GM15510 (cell line): ENCODE data around the gene GOLGA2.

Experiments
- POLR2A ChIP-seq: IDR thresholded peaks from 3 replicates; pipeline ENCODE4 v1.6.1; 2011; ENCODE audit warnings: borderline replicate concordance; ENCODE audit not compliant: insufficient read length; ENCODE audit errors: extremely low read depth

GOLGA2 gene

GRCh38 chr9:128243215-128244018 lies 32.4 kb downstream of the GOLGA2 start:
- TF ChIP-seq POLR2A = no peak

DNA sequence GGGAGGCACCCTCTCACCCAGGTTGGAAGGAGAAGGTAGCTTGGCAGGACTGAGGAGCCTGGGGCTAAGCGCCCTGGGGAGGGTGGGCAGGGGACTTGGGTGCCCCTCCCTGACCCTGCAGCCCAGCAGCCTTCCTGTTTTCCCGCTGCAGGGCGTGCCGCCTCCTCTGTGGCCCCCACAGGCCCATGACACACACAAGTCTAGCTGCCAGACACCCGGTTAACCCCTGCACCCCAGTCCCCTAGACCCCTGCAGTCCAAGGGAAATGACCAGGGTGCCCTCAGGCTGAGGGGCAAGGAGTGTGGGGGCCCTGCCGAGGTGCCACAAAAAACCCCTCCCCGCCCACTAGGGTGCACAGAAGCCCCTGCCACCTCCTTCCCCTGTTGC lies 33.0 kb downstream of the GOLGA2 start:
- TF ChIP-seq POLR2A = no peak

DNA sequence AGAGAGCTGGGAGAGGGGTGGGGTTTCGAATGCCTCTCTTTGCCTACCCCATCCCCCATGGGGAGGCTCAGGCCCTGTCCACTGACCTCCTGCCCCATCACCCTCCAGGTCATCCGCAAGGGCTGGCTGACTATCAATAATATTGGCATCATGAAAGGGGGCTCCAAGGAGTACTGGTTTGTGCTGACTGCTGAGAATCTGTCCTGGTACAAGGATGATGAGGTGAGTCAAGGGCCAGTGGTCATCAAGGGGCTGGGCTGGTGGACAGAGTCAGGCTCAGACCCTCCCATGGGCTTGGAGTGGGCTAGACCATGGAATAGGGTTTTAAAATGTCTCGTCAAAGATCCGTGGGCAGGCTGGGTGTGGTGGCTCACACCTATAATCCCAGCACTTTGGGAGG lies 33.7 kb downstream of the GOLGA2 start:
- TF ChIP-seq POLR2A = no peak

DNA sequence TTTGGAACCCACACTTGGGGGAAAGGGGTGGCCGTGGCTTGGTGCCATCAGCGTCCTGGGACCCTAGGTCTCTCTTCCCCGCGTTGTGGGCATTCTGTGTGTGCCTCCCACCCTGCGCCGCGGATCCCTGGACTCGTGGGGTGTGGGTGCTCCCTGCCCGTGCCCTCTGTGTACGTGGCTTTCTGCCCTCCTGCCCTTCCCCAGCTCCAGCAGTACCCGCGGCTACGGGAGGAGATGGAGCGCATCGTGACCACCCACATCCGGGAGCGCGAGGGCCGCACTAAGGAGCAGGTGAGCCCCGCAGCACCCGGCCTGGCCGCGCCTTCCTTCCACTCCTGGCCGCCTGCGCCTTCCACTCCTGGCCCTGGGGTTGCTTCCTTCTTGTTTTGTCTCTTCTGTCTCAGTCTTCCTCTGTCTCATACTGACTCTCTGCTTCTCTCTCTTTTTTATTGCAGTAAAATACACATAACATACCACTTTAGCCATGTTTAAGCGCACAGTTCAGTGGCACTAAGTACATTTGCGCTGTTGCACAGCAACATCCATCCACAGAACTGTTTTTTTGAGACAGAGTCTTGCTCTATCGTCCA lies 41.9 kb downstream of the GOLGA2 start:
- TF ChIP-seq POLR2A = no peak

- no peak for TF ChIP-seq POLR2A
Observed at GRCh38 chr9:128232528-128233428, 43.0 kb downstream of the GOLGA2 start.

GRCh38 chr9:128231638-128232527 lies 43.9 kb downstream of the GOLGA2 start:
- TF ChIP-seq POLR2A = no peak

DNA sequence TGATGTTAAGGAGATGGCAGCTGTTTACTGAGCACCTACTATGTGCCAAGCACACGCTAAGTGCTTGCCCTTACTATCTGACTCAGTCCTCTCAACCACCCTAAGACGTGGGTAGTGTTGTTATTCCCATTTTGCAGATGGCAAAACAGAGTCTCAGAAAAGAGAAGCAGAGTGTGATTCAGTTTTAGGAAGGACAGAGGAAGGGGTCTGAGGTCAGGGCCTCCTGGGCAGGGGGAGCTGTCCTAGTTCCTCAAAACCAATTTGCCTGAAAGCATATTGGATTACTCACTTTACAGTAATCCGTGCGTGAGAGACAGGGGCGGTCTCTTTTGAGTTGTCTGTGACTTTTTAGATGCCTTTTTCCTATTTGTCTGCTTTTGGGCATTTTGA lies 49.4 kb downstream of the GOLGA2 start:
- no peak for TF ChIP-seq POLR2A

DNA sequence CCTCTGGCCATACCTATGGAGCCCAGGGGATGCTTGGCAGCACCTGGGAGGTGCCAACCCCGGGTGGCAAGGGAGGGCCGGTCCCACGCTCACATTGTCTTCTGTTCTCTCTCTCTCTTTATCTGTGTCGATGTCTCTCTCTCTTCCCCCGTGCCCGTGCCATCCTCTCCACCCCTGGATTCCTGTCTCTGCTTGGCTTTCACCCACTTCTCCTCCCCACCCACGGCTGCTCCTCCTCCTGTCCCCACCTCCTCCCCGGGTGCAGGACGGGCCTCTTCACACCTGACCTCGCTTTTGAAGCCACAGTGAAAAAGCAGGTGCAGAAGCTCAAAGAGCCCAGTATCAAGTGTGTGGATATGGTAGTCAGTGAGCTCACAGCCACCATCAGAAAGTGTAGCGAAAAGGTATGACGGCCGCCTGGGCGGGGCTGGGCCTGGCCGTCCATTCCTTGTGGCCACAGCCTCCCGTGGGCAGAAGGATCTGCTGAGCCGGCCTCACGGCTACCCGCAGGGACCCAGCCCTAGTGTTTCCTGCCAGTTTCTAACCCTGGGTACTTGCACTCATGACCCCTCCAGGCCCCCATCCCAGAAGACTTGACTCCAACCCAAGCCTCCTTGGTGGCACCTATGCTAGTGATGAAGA lies 49.9 kb downstream of the GOLGA2 start:
- TF ChIP-seq POLR2A = no peak

DNA sequence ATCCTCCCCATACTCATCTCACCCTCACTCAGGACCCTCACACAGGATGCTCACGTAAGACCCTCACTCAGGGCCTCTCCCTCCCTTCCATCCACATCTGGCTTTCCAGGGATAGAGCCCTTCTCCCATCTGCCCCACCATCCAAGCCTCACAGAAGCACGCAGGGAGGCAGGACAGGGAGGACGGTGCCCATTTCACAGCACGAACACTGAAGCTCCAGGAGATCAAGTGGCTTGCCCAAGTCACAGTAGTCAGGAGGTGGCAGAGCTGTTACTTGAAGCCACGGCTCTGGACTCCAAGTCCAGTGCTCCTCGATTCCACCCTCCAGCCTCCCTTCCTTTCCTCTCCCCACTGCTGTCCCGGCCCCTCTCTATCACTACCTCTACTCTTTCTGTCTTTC lies 50.9 kb downstream of the GOLGA2 start:
- TF ChIP-seq POLR2A = no peak

DNA sequence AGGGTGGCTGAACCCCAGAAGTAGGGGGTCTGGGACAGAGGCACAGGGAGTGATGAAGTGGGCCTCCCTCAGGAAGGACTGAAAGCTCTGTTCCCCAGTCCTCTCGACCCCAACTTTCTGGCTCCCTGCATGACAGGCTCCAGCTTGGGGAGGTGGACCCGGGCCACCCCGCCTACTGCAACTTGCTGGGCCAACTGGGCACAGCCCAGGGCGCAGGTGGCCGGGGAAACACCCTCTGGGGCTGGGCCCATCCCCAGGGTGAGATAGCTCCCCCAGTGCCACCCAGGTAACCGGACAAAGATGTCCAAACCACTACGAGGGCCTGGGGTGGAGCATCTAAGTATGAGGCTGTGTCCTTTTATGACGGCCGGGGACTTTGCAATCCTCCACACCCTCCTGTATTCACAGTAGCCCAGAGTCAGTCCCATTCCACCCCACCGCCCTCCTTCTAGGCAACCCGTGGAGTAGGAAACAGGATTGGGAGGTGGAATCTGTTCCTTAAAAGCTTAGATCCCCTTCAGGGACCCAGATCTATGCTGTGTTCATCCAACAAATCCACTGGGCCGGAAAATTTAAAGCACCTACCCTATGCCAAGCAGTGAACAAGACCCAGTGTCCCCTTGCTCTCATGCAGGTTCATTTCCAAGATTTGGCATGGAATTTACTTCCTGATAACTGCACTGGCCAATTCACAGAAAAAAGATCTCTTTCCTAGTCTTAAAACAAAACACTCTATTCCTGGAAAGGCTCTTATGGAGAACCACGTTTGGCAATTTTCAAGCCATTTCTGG lies 52.7 kb downstream of the GOLGA2 start:
- TF ChIP-seq POLR2A = no peak

DNA sequence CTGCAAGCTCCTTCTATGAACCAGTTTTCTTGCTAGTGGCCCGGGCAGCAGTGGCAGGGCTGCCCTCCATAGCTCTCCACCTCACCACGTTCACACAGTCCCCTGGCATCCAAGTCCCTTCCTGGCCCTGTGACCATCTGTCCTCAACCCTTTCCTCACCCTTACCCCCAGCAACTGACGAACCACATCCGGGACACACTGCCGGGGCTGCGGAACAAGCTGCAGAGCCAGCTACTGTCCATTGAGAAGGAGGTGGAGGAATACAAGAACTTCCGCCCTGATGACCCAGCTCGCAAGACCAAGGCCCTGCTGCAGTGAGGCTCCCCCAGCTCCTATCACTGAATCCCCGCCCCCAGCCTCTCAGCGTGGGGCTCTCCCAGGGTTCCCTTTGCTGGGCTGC lies 53.8 kb downstream of the GOLGA2 start:
- TF ChIP-seq POLR2A = no peak

DNA sequence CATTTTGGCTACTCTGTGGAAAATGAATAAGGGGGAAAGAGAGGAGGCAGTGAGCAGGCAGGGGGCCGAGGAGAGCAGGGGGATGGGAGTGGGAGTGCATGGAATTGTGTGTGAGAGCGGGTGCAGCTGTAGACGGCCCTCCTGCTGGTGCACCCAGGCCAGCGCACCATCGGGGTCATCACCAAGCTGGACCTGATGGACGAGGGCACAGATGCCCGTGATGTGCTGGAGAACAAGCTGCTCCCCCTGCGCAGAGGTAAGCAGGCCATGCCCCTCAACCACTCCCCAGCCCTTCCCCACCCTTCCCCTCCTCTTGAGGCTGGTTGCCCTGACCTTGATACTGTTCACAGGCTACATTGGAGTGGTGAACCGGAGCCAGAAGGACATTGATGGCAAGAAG lies 56.0 kb downstream of the GOLGA2 start:
- TF ChIP-seq POLR2A = no peak
